Measurements from ENCODE around the gene BAIAP2.
"Not testable (repeated sequence)": the region's sequence is repeated elsewhere in the genome, so short reads cannot be mapped to it uniquely, and the experiment has no call there.

The BAIAP2 gene

DNA sequence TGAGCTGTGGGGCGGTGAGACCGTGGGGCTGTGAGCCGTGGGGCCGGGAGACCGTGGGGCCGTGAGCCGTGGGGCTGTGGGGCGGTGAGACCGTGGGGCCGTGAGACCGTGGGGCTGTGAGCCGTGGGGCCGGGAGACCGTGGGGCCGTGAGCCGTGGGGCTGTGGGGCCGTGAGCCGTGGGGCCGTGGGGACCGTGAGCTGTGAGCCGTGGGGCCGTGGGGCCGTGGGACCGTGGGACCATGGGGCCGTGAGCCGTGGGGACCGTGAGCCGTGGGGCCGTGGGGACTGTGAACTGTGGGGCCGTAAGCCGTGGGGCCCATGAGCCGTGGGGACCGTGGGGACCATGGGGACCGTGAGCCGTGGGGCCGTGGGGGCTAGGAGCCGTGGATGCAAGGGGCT lies 105.7 kb downstream of the BAIAP2 start:
- no peaks in the 10 kb centered on the region for H3K27me3 ChIP-seq (ENCODE audit: control insufficient read depth in 1 of 2, insufficient read depth in 2 of 2, low read length in 2 of 2)
- no peaks in the 10 kb centered on the region for H3K9me3 ChIP-seq (ENCODE audit: low read length)
- H3K9ac ChIP-seq (ENCODE audit: low read length) = no peak overlapping the region
- no peak overlapping the region for H3K4me3 ChIP-seq (ENCODE audit: low read depth in 1 of 2, low read length in 2 of 2)
- H3K36me3 ChIP-seq (ENCODE audit: insufficient read depth, low read length) = no peaks in the 10 kb centered on the region
- no peak overlapping the region for H3K27ac ChIP-seq (ENCODE audit: low read depth, low read length)
- peaks cover 4% of the 10 kb centered on the region for H3K4me1 ChIP-seq (ENCODE audit: insufficient read depth, low read length)

DNA sequence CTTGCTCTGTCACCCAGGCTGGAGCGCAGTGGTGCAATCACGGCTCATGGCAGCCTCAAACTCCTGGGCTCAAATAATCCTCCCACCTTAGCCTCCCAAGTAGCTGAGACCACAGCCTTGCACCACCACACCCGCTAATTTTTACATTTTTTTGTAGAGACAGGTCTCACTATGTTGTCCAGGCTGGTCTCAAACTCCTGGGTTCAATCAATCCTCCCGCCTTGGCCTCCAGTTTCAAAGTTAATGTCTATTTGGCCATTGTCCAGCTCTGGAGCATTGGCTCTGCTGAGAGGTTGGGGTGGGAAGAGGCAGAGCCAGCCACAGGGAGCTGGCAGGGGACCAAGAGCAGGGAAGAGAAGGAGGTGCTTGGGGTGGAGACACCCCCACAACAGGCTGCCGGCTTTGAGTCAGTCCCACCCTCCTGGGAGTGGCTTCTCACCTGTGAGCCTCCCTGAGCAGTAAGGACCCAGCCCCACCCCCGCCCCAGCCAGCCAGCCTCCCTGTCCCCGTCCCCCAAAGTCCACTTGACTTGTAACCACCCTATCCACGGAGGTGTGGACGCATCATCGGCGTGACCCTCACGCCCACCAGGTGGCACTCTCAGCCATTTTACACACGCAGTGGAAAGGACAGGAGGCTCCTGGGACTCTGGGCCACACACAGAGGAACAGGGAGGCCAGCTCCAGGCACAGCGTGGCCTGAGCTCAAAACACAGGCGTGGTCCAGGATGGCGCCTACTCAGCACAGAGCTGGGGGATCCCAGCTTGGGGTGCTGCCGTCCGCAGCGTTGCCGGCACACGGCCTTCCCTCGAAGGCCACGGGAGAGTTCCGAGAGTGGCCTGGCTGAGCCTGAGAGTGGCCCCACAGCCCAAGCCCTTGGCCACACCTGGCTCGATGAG lies 107.6 kb downstream of the BAIAP2 start:
- no peak overlapping the region for H3K4me3 ChIP-seq (ENCODE audit: low read depth in 1 of 2, low read length in 2 of 2)
- H3K27ac ChIP-seq (ENCODE audit: low read depth, low read length) = no peak overlapping the region
- no peaks in the 10 kb centered on the region for H3K9me3 ChIP-seq (ENCODE audit: low read length)
- H3K36me3 ChIP-seq (ENCODE audit: insufficient read depth, low read length) = no peaks in the 10 kb centered on the region
- H3K9ac ChIP-seq (ENCODE audit: low read length) = no peak overlapping the region
- peaks cover 4% of the 10 kb centered on the region for H3K4me1 ChIP-seq (ENCODE audit: insufficient read depth, low read length)
- H3K27me3 ChIP-seq (ENCODE audit: control insufficient read depth in 1 of 2, insufficient read depth in 2 of 2, low read length in 2 of 2) = no peaks in the 10 kb centered on the region

GRCh38 chr17:81143200-81143527 lies 108.2 kb downstream of the BAIAP2 start:
- Histone ChIP-seq H3K9ac (ENCODE audit: low read length) (no peak overlapping the region), H3K27ac (ENCODE audit: low read depth, low read length) (no peak overlapping the region), H3K4me1 (ENCODE audit: insufficient read depth, low read length) (peaks cover 4% of the 10 kb centered on the region), H3K4me3 (ENCODE audit: low read depth in 1 of 2, low read length in 2 of 2) (no peak overlapping the region), H3K9me3 (ENCODE audit: low read length) (no peaks in the 10 kb centered on the region), H3K36me3 (ENCODE audit: insufficient read depth, low read length) (no peaks in the 10 kb centered on the region), H3K27me3 (ENCODE audit: control insufficient read depth in 1 of 2, insufficient read depth in 2 of 2, low read length in 2 of 2) (no peaks in the 10 kb centered on the region)

GRCh38 chr17:81143717-81144422 lies 108.9 kb downstream of the BAIAP2 start:
- Histone ChIP-seq H3K27me3 (ENCODE audit: control insufficient read depth in 1 of 2, insufficient read depth in 2 of 2, low read length in 2 of 2) (no peaks in the 10 kb centered on the region), H3K4me3 (ENCODE audit: low read depth in 1 of 2, low read length in 2 of 2) (no peak overlapping the region), H3K4me1 (ENCODE audit: insufficient read depth, low read length) (peaks cover 4% of the 10 kb centered on the region), H3K36me3 (ENCODE audit: insufficient read depth, low read length) (no peaks in the 10 kb centered on the region), H3K9ac (ENCODE audit: low read length) (no peak overlapping the region), H3K27ac (ENCODE audit: low read depth, low read length) (no peak overlapping the region), H3K9me3 (ENCODE audit: low read length) (no peaks in the 10 kb centered on the region)

DNA sequence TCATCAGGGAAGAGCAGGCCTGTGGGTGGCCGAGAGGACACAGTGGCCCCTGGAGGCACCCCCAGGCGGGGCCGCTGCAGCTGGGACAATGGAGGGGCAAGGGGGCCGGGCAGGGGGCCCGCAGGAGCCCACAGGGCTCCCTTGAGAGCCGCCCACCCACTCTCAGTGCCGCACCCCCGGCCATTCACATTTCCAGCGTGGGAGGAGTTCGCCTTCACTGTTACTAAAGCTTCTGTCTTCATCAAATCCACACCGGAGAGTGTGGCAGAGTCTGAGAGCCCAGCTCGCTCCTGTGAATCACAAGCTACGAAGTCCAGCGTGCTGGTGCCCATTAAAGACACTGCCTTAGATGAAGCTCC lies 109.5 kb downstream of the BAIAP2 start:
- H3K4me1 ChIP-seq (ENCODE audit: insufficient read depth, low read length) = peaks cover 4% of the 10 kb centered on the region

GRCh38 chr17:81146208-81146607 lies 111.3 kb downstream of the BAIAP2 start:
- not testable (repeated sequence) for H3K27me3 ChIP-seq (ENCODE audit: control insufficient read depth in 1 of 2, insufficient read depth in 2 of 2, low read length in 2 of 2); H3K4me1 ChIP-seq (ENCODE audit: insufficient read depth, low read length); H3K4me3 ChIP-seq (ENCODE audit: low read depth in 1 of 2, low read length in 2 of 2); H3K27ac ChIP-seq (ENCODE audit: low read depth, low read length); H3K9me3 ChIP-seq (ENCODE audit: low read length); H3K36me3 ChIP-seq (ENCODE audit: insufficient read depth, low read length); H3K9ac ChIP-seq (ENCODE audit: low read length)

More for the DNA sequence above, 109.5 kb downstream of the BAIAP2 start:
- no peaks in the 10 kb centered on the region for H3K27me3 ChIP-seq (ENCODE audit: control insufficient read depth in 1 of 2, insufficient read depth in 2 of 2, low read length in 2 of 2)
- no peak overlapping the region for H3K27ac ChIP-seq (ENCODE audit: low read depth, low read length)
- no peaks in the 10 kb centered on the region for H3K9me3 ChIP-seq (ENCODE audit: low read length)
- H3K36me3 ChIP-seq (ENCODE audit: insufficient read depth, low read length) = no peaks in the 10 kb centered on the region
- H3K4me3 ChIP-seq (ENCODE audit: low read depth in 1 of 2, low read length in 2 of 2) = no peak overlapping the region
- no peak overlapping the region for H3K9ac ChIP-seq (ENCODE audit: low read length)

DNA sequence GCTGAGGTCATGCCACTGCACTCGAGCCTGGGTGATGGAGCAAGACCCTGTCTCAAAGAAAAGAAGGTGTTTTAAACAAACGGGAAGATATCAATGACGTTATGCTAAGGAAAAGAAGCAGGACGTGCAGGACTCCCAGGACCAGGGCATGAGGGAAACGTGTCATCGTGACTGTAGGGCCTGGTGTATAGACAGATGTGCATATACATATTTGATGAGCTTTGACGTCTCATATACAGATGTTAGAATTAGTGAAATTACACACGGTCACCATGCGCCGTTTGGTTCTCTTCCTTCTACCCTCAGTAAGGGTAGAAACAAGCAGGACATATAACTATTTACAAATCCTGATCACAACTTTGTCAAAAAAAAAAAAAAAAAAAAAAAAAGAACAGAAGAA lies 112.8 kb downstream of the BAIAP2 start:
- Histone ChIP-seq H3K9ac (ENCODE audit: low read length) (no peak overlapping the region), H3K9me3 (ENCODE audit: low read length) (no peaks in the 10 kb centered on the region), H3K4me1 (ENCODE audit: insufficient read depth, low read length) (peaks cover 4% of the 10 kb centered on the region), H3K36me3 (ENCODE audit: insufficient read depth, low read length) (no peaks in the 10 kb centered on the region), H3K27me3 (ENCODE audit: control insufficient read depth in 1 of 2, insufficient read depth in 2 of 2, low read length in 2 of 2) (no peaks in the 10 kb centered on the region), H3K27ac (ENCODE audit: low read depth, low read length) (no peak overlapping the region), H3K4me3 (ENCODE audit: low read depth in 1 of 2, low read length in 2 of 2) (no peak overlapping the region)

GRCh38 chr17:81148571-81148970 lies 113.6 kb downstream of the BAIAP2 start:
- Histone ChIP-seq H3K9me3 (ENCODE audit: low read length) (no peaks in the 10 kb centered on the region), H3K27me3 (ENCODE audit: control insufficient read depth in 1 of 2, insufficient read depth in 2 of 2, low read length in 2 of 2) (no peaks in the 10 kb centered on the region), H3K4me1 (ENCODE audit: insufficient read depth, low read length) (no peaks in the 10 kb centered on the region), H3K27ac (ENCODE audit: low read depth, low read length) (no peak overlapping the region), H3K36me3 (ENCODE audit: insufficient read depth, low read length) (no peaks in the 10 kb centered on the region), H3K9ac (ENCODE audit: low read length) (no peak overlapping the region), H3K4me3 (ENCODE audit: low read depth in 1 of 2, low read length in 2 of 2) (no peak overlapping the region)

DNA sequence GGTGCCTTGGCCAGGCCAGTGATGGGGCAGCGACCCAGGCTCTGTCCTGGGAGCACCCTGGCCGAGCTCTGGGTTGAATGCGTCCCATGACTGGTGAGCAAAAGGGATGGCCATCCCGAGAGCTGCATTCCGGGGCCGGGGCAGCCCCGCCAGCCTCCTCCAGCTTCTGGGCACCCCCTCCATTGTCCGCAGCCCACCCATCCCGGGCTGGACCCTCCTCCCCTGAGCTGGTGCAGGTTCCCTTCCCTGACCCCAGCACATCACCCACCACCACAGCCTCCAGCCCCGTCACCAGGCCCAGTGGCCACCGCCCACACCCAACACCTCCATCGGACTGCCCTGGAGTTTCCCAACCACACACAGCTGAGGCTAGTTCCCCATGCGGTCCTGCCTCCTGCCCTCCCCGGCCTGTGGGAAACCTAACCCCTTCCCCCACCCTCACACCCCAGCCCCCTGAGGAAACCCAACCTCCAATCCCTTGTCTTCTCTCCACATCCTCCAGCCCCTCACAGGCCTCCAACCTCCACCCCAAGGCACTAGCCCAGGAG lies 114.1 kb downstream of the BAIAP2 start:
- H3K9me3 ChIP-seq (ENCODE audit: low read length) = no peaks in the 10 kb centered on the region
- no peak overlapping the region for H3K4me3 ChIP-seq (ENCODE audit: low read depth in 1 of 2, low read length in 2 of 2)
- H3K27ac ChIP-seq (ENCODE audit: low read depth, low read length) = no peak overlapping the region
- H3K4me1 ChIP-seq (ENCODE audit: insufficient read depth, low read length) = no peaks in the 10 kb centered on the region
- H3K27me3 ChIP-seq (ENCODE audit: control insufficient read depth in 1 of 2, insufficient read depth in 2 of 2, low read length in 2 of 2) = no peaks in the 10 kb centered on the region
- H3K9ac ChIP-seq (ENCODE audit: low read length) = no peak overlapping the region
- H3K36me3 ChIP-seq (ENCODE audit: insufficient read depth, low read length) = no peaks in the 10 kb centered on the region

DNA sequence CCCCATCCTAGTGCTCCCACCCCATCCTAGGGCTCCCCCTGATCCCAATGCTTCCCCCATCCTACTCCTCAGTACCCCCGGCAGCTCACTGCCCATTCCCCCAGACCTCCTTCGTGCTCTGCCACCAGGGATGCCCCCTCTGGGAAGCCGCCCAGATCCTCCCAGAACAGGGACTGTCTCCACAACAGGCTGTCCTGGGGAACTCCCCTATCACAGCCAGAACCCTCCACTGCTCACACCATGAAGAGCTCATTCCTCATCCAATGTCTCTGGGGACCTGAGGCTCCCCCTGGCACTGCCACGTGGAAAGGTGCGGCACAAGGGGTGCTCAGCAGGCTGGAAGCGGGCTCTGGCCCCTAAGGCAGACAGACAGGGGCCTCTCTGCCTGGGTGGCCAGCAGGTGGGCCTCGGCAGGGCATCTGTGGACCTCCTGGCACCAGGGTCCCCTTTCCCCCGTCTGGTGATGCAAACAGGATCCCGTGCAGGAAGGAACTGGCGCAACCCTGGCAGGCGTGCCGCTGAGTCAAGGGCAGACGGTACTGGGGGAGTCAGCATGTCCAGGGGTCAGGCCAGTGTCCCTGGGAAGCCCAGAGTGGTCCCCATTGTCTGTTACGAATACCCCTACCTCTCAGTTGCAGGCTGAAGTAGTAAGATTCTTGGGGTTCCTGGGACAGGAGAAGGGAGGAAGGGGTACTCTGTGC lies 115.6 kb downstream of the BAIAP2 start:
- Histone ChIP-seq H3K9ac (ENCODE audit: low read length) (no peak overlapping the region), H3K36me3 (ENCODE audit: insufficient read depth, low read length) (no peaks in the 10 kb centered on the region), H3K4me3 (ENCODE audit: low read depth in 1 of 2, low read length in 2 of 2) (no peak overlapping the region), H3K27me3 (ENCODE audit: control insufficient read depth in 1 of 2, insufficient read depth in 2 of 2, low read length in 2 of 2) (no peaks in the 10 kb centered on the region), H3K4me1 (ENCODE audit: insufficient read depth, low read length) (no peaks in the 10 kb centered on the region), H3K27ac (ENCODE audit: low read depth, low read length) (no peak overlapping the region), H3K9me3 (ENCODE audit: low read length) (no peaks in the 10 kb centered on the region)

DNA sequence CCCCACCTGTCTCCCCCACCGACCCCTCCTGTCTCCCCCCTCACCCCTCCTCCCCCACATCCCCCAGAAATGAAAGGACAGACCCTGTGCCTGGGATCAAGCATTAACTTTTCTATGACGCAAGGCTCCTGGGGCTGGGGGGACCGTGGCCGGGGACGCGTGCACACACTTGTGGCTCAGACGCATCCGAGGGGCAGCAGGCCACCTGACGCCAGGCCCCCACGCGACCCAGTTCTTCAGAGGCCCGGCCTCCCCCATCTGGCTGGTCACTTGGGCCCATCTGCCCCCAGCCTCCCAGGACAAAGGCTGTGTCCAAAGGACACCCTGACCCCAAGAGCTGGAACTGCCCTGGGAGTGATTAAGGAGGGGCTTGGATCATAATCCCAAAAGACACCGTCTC lies 116.3 kb downstream of the BAIAP2 start:
- no peaks in the 10 kb centered on the region for H3K36me3 ChIP-seq (ENCODE audit: insufficient read depth, low read length)
- H3K9ac ChIP-seq (ENCODE audit: low read length) = no peak overlapping the region
- no peaks in the 10 kb centered on the region for H3K27me3 ChIP-seq (ENCODE audit: control insufficient read depth in 1 of 2, insufficient read depth in 2 of 2, low read length in 2 of 2)
- H3K4me3 ChIP-seq (ENCODE audit: low read depth in 1 of 2, low read length in 2 of 2) = no peak overlapping the region
- no peaks in the 10 kb centered on the region for H3K4me1 ChIP-seq (ENCODE audit: insufficient read depth, low read length)
- no peaks in the 10 kb centered on the region for H3K9me3 ChIP-seq (ENCODE audit: low read length)
- H3K27ac ChIP-seq (ENCODE audit: low read depth, low read length) = no peak overlapping the region
